Hepatocyte (in vitro differentiated cells): Measurements from ENCODE around the gene LY6G6C.

Experiments used
- EZH2 ChIP-seq: fragments of 200-600 bp; sonication (generic); IDR thresholded peaks from 2 replicates; pipeline ENCODE4 v1.6.1; 2016; ENCODE audit warnings: antibody characterized with exemption, mild to moderate bottlenecking, borderline replicate concordance
- EZH2phosphoT487 ChIP-seq: fragments of 200-600 bp; sonication (generic); IDR thresholded peaks from one replicate; pipeline ENCODE4 v1.6.1; 2018; ENCODE audit warnings: antibody characterized with exemption, mild to moderate bottlenecking, low read depth, moderate library complexity; ENCODE audit not compliant: unreplicated experiment, severe bottlenecking
- TF ChIP-seq, protein P1 (sequence below): fragments of 200-600 bp; sonication (generic); IDR thresholded peaks from 2 replicates; pipeline ENCODE4 v1.5.1; 2016; ENCODE audit warnings: antibody characterized with exemption, mild to moderate bottlenecking; ENCODE audit not compliant: poor library complexity

DNA sequence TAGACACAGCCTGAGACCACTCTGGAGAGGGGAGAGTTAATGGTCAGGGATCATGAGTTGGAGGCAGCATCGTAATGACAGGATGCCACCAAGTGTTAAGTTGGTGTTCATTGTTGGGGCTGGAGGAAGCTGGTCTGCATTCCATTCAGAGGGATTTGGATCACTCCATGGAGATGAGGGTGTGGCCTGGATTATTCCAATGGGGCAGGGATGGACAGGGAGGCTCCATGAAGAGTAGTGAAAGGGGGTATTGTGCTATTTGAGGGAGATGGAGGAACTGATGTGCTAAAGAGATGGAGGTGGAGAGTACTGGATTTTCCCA is 42.0 kb upstream of the LY6G6C start:
- TF ChIP-seq, protein P1, sequence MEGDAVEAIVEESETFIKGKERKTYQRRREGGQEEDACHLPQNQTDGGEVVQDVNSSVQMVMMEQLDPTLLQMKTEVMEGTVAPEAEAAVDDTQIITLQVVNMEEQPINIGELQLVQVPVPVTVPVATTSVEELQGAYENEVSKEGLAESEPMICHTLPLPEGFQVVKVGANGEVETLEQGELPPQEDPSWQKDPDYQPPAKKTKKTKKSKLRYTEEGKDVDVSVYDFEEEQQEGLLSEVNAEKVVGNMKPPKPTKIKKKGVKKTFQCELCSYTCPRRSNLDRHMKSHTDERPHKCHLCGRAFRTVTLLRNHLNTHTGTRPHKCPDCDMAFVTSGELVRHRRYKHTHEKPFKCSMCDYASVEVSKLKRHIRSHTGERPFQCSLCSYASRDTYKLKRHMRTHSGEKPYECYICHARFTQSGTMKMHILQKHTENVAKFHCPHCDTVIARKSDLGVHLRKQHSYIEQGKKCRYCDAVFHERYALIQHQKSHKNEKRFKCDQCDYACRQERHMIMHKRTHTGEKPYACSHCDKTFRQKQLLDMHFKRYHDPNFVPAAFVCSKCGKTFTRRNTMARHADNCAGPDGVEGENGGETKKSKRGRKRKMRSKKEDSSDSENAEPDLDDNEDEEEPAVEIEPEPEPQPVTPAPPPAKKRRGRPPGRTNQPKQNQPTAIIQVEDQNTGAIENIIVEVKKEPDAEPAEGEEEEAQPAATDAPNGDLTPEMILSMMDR = no peak
- TF ChIP-seq EZH2 (no peak), EZH2phosphoT487 (no peak)
